ENCODE results near the gene KLF12.

GRCh38 chr13:74153316-74153715 is 19.1 kb upstream of the KLF12 start:
- TF ChIP-seq CTCF (IDR thresholded peaks at IDR 0.05; ENCODE audit: poor library complexity) (no peak), EZH2phosphoT487 (IDR thresholded peaks at IDR 0.05; ENCODE audit: low read depth, severe bottlenecking, unreplicated experiment) (no peak), EZH2 (IDR thresholded peaks at IDR 0.05; ENCODE audit: borderline replicate concordance) (no peak)
